ENCODE data around the gene MIXL1. TPM values are rescaled to one million over a fixed set of nuclear protein-coding genes. Genes with fewer than 3 reads are reported as not detected.
"Not testable (repeated sequence)": the region's sequence is repeated elsewhere in the genome, so short reads cannot be mapped to it uniquely, and the experiment has no call there.

MIXL1 gene
- total RNA-seq, 2 donors from 2014 or later: 0.15 to 0.34 TPM

DNA sequence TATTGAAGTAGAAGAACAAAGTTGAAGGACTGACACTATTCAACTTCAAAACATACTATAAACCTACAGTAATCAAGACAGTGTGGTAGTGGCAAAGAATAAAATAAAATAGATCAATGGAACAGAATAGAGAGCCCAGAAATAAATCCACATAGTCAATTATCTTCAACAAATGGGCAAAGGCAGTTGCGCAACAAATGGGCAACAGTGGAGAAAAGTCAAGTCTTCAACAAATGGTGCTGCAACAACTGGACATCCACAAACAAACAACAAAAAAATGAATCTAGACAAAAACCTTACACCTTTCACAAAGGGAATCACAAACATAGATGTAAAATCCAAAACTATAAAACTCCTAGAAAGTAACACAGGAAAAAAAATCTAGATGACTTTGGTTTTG is 38.4 kb downstream of the MIXL1 start:
- no peak for DNase-seq
- no peak for ATAC-seq
- intact Hi-C loops (cut with DNase I, micrococcal nuclease): no loop called here

DNA sequence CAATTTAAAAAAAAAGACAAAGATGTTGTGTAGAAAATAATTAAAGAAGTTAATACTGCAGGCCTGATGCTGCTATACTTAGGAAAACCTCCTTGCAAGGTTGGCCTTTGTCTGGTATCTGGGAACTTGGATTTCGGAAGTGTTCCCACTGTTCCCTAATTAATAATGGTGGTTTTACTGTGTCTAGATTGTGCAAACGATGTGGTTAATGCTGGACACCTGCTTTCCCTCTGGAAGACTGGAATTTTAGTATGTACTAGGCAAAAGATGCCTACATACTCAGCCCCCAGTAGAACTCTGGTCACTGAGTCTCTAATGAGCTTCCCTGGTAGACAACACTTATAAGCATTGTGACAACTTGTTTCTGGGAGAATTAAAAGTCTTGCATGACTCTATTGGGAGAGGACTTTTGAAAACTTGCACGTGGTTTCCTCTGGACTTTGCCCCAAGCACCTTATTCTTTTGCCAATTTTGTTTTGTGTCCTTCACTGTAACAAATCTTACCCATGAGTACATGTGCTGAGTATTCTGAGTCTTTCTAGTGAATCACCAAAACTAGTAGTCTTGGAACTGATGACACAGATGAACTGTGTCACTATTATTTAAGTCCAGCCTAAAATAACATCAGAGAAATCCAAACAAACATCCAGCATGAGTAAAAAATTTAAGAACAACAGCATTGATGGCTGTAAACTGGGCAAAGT is 45.1 kb downstream of the MIXL1 start:
- intact Hi-C loops (cut with DNase I, micrococcal nuclease): no loop called here
- ATAC-seq: peak; percentile 55

DNA sequence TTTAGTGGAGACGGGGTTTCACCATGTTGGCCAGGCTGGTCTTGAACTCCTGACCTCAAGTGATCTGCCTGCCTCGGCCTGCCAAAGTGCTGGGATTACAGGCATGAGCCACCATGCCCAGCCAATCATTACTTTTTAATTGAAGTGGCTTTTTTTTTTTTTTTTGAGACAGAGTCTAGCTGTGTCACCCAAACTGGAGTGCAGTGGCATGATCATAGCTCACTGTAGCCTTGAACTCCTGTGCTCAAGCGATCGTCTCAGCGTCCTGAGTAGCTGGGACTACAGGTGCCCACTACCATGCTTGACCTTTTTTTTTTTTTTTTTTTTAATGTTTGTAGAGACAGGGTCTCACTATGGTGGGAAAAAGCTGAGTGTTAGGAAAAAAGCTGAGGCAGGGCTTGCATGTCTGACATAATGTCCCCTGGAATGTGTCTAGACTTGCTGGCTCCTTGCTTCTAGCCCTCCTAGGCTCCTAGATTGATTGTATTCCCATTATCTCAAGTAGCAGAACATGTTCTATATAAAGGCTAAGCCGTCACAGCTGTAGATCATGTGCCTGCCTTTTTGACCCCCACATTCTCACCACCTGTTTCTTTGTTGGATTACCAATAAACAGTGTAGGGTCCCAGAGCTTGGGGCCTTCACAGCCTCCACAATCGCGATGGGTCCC is 48.9 kb downstream of the MIXL1 start:
- intact Hi-C loops (cut with DNase I, micrococcal nuclease); ATAC-seq; DNase-seq: not testable (repeated sequence)

More for the DNA sequence above, 45.1 kb downstream of the MIXL1 start:
- no peak for DNase-seq

DNA sequence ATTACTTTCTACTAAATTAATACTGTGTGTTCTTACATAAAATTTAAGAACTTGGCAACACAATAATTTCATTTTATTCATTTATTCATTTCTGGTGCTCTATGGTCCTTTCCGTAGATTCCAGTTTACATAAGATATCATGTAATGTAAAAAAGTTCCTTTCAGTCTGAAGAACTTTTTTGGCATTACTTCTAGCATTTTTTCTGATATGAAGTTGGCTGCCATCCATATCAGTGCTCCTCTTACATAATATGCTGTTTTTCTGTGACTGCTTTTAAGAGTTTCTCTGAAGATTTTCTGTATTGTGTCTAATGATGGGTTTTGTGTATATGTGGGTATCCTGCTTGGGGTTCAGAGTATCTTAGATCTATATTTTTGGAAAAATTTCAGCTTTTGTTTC is 50.7 kb downstream of the MIXL1 start:
- intact Hi-C loops (cut with DNase I, micrococcal nuclease): no loop called here
- DNase-seq: no peak
- ATAC-seq: no peak

DNA sequence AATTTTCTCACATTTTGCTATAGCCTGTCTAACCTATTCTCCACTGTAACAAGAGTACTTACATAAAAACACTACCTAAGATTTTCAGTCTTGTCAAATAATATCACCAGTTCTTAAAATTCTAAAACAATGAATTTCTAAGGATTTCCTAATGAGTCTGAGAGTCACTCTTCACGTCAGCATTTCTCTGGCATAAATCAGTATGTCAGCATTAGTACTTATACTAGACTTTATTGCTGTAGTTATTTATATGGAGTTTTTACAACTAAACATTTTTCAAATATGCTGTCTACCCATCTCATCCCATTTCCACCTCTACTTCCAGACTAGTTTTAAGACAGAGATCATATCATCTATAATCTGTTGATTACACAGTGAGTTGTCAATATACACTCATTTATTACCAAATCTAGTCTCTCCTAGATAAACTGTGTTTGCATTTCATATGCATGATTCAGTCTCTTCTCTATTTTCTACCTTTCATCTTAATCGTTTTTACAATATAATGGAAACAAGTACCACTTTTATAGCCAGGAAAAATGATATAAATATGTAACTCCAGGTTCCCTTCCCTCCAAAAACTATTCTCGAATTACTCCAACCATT is 52.7 kb downstream of the MIXL1 start:
- intact Hi-C loops (cut with DNase I, micrococcal nuclease): no loop called here
- DNase-seq (no peak), ATAC-seq (no peak)

Other genes with a start within 250 kb of the MIXL1 start
- 10 to 100 TPM; 16.2 to 16.4 TPM for gene SDE2, start 224.3 kb upstream of the MIXL1 start, total RNA-seq
- gene H3-3A, start 160.9 kb upstream of the MIXL1 start, total RNA-seq: 100 to 1,000 TPM; 743 to 759 TPM
- 10 to 100 TPM; 45.8 to 56.0 TPM for gene ACBD3, start 36.9 kb upstream of the MIXL1 start, total RNA-seq
- gene LIN9, start 85.5 kb downstream of the MIXL1 start, total RNA-seq: 1 to 10 TPM; 2.7 to 3.5 TPM
- gene PARP1, start 184.4 kb downstream of the MIXL1 start, total RNA-seq: 10 to 100 TPM; 44.8 to 48.9 TPM